Upper lobe of left lung (tissue), 4 donors: ENCODE results near the gene MTIF3.

ENCODE experiments used
- CTCF ChIP-seq, 6 experiments: fragments of 450-650 bp in 4 of 6; fragments of 200-600 bp in 2 of 6; sonication (generic) in 2 of 6; IDR thresholded peaks; one replicate each; pipeline ENCODE4 v1.5.1; 2016 to 2019; ENCODE audit warnings: antibody characterized with exemption in 6 of 6
- EP300 ChIP-seq, 4 donors: sonication (generic); formaldehyde crosslinking; IDR thresholded peaks; one replicate each; pipeline ENCODE4 v1.5.1; 2017; ENCODE audit warnings: antibody characterized with exemption in 4 of 4, control low read depth in 2 of 4
- POLR2A ChIP-seq, 4 donors: fragments of 450-650 bp; IDR thresholded peaks; one replicate each; pipeline ENCODE4 v1.5.1; 2016 to 2017; ENCODE audit warnings: antibody characterized with exemption in 4 of 4, mild to moderate bottlenecking in 2 of 4
- POLR2AphosphoS5 ChIP-seq, 2 donors: sonication (generic); formaldehyde crosslinking; IDR thresholded peaks; one replicate each; pipeline ENCODE4 v1.5.1; 2017; ENCODE audit warnings: antibody characterized with exemption in 2 of 2

DNA sequence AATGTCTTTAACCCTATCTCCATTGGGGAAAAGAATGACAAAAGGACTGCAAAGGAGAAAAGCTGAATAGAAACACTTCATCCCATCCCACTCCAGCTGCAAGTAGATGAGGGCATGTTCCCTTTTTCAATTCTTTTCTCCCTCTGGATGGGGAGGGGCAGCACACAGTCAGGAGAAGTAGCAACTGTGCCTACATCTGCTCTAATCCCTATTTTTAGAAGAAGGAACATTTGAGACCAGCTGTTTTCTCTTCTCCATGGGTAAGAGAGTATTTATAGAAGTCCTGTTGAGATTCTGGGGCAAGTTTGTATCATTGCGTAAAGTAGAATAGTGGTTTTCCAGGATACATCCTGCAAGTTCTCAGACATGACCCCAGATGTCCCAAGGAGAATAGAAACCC lies 35.2 kb downstream of the MTIF3 start:
- TF ChIP-seq CTCF (IDR thresholded peaks at IDR 0.05) (no peak), POLR2A (IDR thresholded peaks at IDR 0.05) (no peak), POLR2AphosphoS5 (IDR thresholded peaks at IDR 0.05) (no peak), EP300 (IDR thresholded peaks at IDR 0.05) (no peak)
